K562 (cell line): ENCODE data around the gene ZNF521. TPM values are rescaled to one million over a fixed set of nuclear protein-coding genes. Genes with fewer than 3 reads are reported as not detected.
A peak's percentile ranks its signal among the peaks of the same experiment; 100 is the strongest.

Source experiments
- CHD1 ChIP-seq: fragments of 200-600 bp; sonication (generic); IDR thresholded peaks from one replicate; pipeline ENCODE4 v1.6.1; 2012; ENCODE audit warnings: mild to moderate bottlenecking, moderate library complexity, low read length, inconsistent platforms
- EP300 ChIP-seq: IDR thresholded peaks from 2 replicates; pipeline ENCODE4 v1.6.1; 2012; ENCODE audit warnings: low read length, improper control_type of control experiment
- GABPA ChIP-seq: fragments of 200-800 bp; sonication (Bioruptor generic); conservative IDR thresholded peaks from 2 replicates; pipeline ENCODE4 v1.6.1; 2016; ENCODE audit warnings: low read depth, missing genetic modification characterization, missing compliant biosample characterization
- HMGXB4 ChIP-seq: sonication (generic); formaldehyde crosslinking; IDR thresholded peaks from 2 replicates; pipeline ENCODE4 v1.8.1; 2023; ENCODE audit warnings: mild to moderate bottlenecking, missing genetic modification reagents
- ILF3 ChIP-seq: fragments of 450-650 bp; IDR thresholded peaks from 2 replicates; pipeline ENCODE4 v1.6.1; 2018; ENCODE audit warnings: antibody characterized with exemption, mild to moderate bottlenecking, moderate library complexity, borderline replicate concordance
- PTTG1 ChIP-seq: fragments of 450-650 bp; IDR thresholded peaks from 2 replicates; pipeline ENCODE4 v1.6.1; 2016; ENCODE audit warnings: low read depth, mild to moderate bottlenecking, missing genetic modification characterization, missing compliant biosample characterization
- SAFB ChIP-seq: fragments of 200-400 bp; formaldehyde crosslinking; IDR thresholded peaks from 2 replicates; pipeline ENCODE4 v1.6.1; 2017; ENCODE audit warnings: low read depth, low read length, borderline replicate concordance
- TAL1 ChIP-seq: fragments of 450-650 bp; IDR thresholded peaks from 2 replicates; pipeline ENCODE4 v1.6.1; 2016; ENCODE audit warnings: mild to moderate bottlenecking
- ZBTB40 ChIP-seq, 2 experiments: fragments of 450-650 bp in 1 of 2; sonication (generic) in 1 of 2; formaldehyde crosslinking in 1 of 2; IDR thresholded peaks; 2 replicates each; pipeline versions ENCODE4 v1.7.1 to v1.9.0; 2016 to 2022; ENCODE audit warnings: inconsistent platforms in 1 of 2, mild to moderate bottlenecking in 1 of 2, missing genetic modification reagents in 1 of 2
- polyA plus RNA-seq, 8 experiments: library from polyadenylated mRNA; depleted of rRNA in 4 of 8; stranded (reverse) in 5 of 8; unstranded in 3 of 8; fragments of >200 nt; fragmentation: Nextera tagmentation in 2 of 8; fragmentation: Illumina TruSeq in 1 of 8; extraction: Ambion mirVana in 2 of 8; extraction: Trizol in 1 of 8; gene quantifications; 2 replicates each; pipeline versions ENCODE4 v1.2.1 to v1.2.3, GENCODE V29; 2011 to 2014; ENCODE audit warnings: inconsistent platforms in 1 of 8, missing spikeins in 1 of 8
- total RNA-seq, 7 experiments: library from RNA; depleted of rRNA in 6 of 7; stranded (reverse); fragments of >200 nt in 6 of 7; fragmentation: Illumina TruSeq in 2 of 7; extraction: Trizol in 2 of 7; gene quantifications; 2 replicates each; pipeline versions ENCODE4 v1.2.1 to v1.2.3, GENCODE V29; 2011 to 2021; ENCODE audit warnings: low replicate concordance in 1 of 7
- TF ChIP-seq, protein P1 (sequence below), 2 experiments: fragments of 450-650 bp in 1 of 2; IDR thresholded peaks; 2 replicates each; pipeline ENCODE4 v1.6.1; 2011 to 2017; ENCODE audit warnings: low read depth in 2 of 2, antibody characterized with exemption in 1 of 2, borderline replicate concordance in 1 of 2, low read length in 1 of 2, mild to moderate bottlenecking in 1 of 2, mixed read lengths in 1 of 2; ENCODE audit not compliant: control insufficient read depth in 1 of 2
- TF ChIP-seq, protein P2 (sequence below): fragments of 450-650 bp; conservative IDR thresholded peaks from 2 replicates; pipeline ENCODE4 v1.6.1; 2016; ENCODE audit warnings: missing genetic modification characterization, low read depth, mild to moderate bottlenecking, missing compliant biosample characterization, moderate library complexity

Gene ZNF521
- total and polyA plus RNA-seq, 9 of the 15 experiments (the other 6 are each of a cell fraction or from before 2014, with no cell fraction given), result 1.2 to 5.8 (median 1.6) TPM

- TF ChIP-seq, protein P1, sequence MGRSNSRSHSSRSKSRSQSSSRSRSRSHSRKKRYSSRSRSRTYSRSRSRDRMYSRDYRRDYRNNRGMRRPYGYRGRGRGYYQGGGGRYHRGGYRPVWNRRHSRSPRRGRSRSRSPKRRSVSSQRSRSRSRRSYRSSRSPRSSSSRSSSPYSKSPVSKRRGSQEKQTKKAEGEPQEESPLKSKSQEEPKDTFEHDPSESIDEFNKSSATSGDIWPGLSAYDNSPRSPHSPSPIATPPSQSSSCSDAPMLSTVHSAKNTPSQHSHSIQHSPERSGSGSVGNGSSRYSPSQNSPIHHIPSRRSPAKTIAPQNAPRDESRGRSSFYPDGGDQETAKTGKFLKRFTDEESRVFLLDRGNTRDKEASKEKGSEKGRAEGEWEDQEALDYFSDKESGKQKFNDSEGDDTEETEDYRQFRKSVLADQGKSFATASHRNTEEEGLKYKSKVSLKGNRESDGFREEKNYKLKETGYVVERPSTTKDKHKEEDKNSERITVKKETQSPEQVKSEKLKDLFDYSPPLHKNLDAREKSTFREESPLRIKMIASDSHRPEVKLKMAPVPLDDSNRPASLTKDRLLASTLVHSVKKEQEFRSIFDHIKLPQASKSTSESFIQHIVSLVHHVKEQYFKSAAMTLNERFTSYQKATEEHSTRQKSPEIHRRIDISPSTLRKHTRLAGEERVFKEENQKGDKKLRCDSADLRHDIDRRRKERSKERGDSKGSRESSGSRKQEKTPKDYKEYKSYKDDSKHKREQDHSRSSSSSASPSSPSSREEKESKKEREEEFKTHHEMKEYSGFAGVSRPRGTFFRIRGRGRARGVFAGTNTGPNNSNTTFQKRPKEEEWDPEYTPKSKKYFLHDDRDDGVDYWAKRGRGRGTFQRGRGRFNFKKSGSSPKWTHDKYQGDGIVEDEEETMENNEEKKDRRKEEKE (IDR thresholded peaks at IDR 0.05; ENCODE audit: borderline replicate concordance in 1 of 2, control insufficient read depth in 1 of 2, low read depth in 2 of 2, low read length in 1 of 2), result no peak
- no peak for TF ChIP-seq CHD1
- no peak for TF ChIP-seq ILF3
- 0 out of 2 replicates have a peak, but pooled peaks have one; percentile 19 for TF ChIP-seq GABPA (tag)
- TF ChIP-seq TAL1, result peak; percentile 94
- TF ChIP-seq PTTG1 (tag), result no peak
- TF ChIP-seq EP300, result peak; percentile 93
- TF ChIP-seq ZBTB40 (IDR thresholded peaks at IDR 0.05), result no peak
- no peak for TF ChIP-seq ZBTB40 (CRISPR knock-in tag; IDR thresholded peaks at IDR 0.05)
- TF ChIP-seq, protein P2, sequence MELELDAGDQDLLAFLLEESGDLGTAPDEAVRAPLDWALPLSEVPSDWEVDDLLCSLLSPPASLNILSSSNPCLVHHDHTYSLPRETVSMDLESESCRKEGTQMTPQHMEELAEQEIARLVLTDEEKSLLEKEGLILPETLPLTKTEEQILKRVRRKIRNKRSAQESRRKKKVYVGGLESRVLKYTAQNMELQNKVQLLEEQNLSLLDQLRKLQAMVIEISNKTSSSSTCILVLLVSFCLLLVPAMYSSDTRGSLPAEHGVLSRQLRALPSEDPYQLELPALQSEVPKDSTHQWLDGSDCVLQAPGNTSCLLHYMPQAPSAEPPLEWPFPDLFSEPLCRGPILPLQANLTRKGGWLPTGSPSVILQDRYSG (tag), result no peak
- no peak for TF ChIP-seq HMGXB4
- no peak for TF ChIP-seq SAFB
Observed at GRCh38 chr18:25229081-25229480, 122.9 kb downstream of the ZNF521 start (continued).
